ENCODE measurements around the gene ADGRA1.

- TF ChIP-seq SP1 (IDR thresholded peaks at IDR 0.05), result no peak
- TF ChIP-seq CTBP1 (IDR thresholded peaks at IDR 0.05; ENCODE audit: borderline replicate concordance), result no peak
- no peak for TF ChIP-seq ELF4 (IDR thresholded peaks at IDR 0.05)
- TF ChIP-seq BHLHE40 (IDR thresholded peaks at IDR 0.05; ENCODE audit: borderline replicate concordance), result no peak
- TF ChIP-seq FOXA1 (IDR thresholded peaks at IDR 0.05), result no peak
- TF ChIP-seq TARDBP (IDR thresholded peaks at IDR 0.05), result no peak
- TF ChIP-seq ZNF384 (IDR thresholded peaks at IDR 0.05), result no peak
- TF ChIP-seq FOXM1 (IDR thresholded peaks at IDR 0.05; ENCODE audit: borderline replicate concordance), result no peak
- no peak for TF ChIP-seq SUZ12 (IDR thresholded peaks at IDR 0.05)
- no peak for TF ChIP-seq NFRKB (IDR thresholded peaks at IDR 0.05)
- no peak for TF ChIP-seq LEF1 (IDR thresholded peaks at IDR 0.05; ENCODE audit: borderline replicate concordance)
These were observed 26.3 kb upstream of the ADGRA1 start for GRCh38 chr10:133061296-133062038.

Measured in HEK293T (cell line).